GM12878 (cell line): Measurements from ENCODE around the gene MORN2.

Source experiments
- CHD2 ChIP-seq: IDR thresholded peaks from 2 replicates; pipeline ENCODE4 v1.6.1; 2011; ENCODE audit warnings: low read depth, low read length, improper control_type of control experiment, borderline replicate concordance
- POLR2A ChIP-seq: IDR thresholded peaks from 2 replicates; pipeline ENCODE4 v1.6.1; 2011; ENCODE audit warnings: low read depth, mild to moderate bottlenecking, low read length
- TF ChIP-seq, protein P1 (sequence below), 3 experiments: IDR thresholded peaks in 2 of 3; conservative IDR thresholded peaks in 1 of 3; 2 replicates each; pipeline ENCODE4 v1.5.1; 2011; ENCODE audit warnings: low read depth in 3 of 3, low read length in 3 of 3, mild to moderate bottlenecking in 3 of 3, control low read depth in 2 of 3, moderate library complexity in 2 of 3, inconsistent platforms in 1 of 3, mixed read lengths in 1 of 3; ENCODE audit not compliant: control insufficient read depth in 2 of 3, insufficient read depth in 1 of 3; ENCODE audit errors: extremely low read depth in 1 of 3

DNA sequence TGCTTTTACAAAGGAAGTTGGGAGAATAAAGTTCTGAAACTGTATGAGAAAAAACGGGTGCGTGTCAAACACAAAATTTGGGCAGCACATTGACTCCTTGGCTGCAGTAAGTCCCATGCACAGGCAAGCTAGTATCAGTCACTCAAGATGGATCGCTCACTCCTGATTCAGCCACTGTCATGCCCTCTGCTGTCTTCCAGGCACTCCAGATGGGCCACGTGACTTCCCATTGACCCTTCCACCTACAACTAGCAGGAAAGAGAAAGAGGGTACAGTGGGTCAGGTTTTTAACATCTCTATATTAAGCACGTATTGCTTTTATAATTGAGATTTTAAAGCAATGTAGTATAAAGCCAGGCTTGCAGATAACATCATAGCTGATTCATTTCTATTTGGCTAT lies 22.5 kb downstream of the MORN2 start:
- no peak for TF ChIP-seq POLR2A
- TF ChIP-seq, protein P1, sequence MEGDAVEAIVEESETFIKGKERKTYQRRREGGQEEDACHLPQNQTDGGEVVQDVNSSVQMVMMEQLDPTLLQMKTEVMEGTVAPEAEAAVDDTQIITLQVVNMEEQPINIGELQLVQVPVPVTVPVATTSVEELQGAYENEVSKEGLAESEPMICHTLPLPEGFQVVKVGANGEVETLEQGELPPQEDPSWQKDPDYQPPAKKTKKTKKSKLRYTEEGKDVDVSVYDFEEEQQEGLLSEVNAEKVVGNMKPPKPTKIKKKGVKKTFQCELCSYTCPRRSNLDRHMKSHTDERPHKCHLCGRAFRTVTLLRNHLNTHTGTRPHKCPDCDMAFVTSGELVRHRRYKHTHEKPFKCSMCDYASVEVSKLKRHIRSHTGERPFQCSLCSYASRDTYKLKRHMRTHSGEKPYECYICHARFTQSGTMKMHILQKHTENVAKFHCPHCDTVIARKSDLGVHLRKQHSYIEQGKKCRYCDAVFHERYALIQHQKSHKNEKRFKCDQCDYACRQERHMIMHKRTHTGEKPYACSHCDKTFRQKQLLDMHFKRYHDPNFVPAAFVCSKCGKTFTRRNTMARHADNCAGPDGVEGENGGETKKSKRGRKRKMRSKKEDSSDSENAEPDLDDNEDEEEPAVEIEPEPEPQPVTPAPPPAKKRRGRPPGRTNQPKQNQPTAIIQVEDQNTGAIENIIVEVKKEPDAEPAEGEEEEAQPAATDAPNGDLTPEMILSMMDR (IDR thresholded peaks at IDR 0.05 in 2 of 3, conservative IDR thresholded peaks at IDR 0.05 in 1 of 3; ENCODE audit: control insufficient read depth in 2 of 3, extremely low read depth in 1 of 3, insufficient read depth in 1 of 3, low read depth in 3 of 3, low read length in 3 of 3): no peak
- no peak for TF ChIP-seq CHD2
